Measurements from ENCODE around the gene NUP210L. TPM values are rescaled to one million over a fixed set of nuclear protein-coding genes. Genes with fewer than 3 reads are reported as not detected.

The NUP210L gene
- total RNA-seq, 4 donors from 2014 or later, result under 0.01 to 0.30 (median 0.21) TPM; not detected in 1

DNA sequence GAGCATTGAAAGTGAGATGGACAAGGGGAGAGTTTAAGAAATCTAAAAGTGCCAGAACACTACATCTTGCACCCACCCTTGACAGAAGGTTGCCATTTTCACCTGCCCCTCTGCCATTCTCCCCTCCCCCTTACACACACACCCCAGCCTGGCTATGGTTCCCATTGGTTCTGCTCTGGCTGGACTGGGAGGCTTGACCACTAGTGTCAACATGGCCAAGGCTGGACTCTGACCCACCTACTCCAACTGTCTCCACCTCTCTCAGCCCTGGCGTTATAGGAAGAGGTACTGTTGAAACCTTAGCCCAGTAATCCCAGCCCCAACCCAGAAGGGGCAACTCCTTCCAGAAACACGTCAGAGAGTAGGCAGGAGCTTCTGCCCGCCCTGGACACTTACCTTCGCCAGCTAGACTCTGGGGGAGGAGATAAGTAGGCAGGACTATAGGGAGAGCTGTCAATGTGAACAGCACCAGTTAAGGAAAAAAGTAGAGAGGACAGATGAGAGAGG is 201.0 kb downstream of the NUP210L start:
- Histone ChIP-seq H3K4me3 (no peak overlapping the region), H3K36me3 (peaks cover 0 to 59% (median 25%) of the 10 kb centered on the region in 3 donors), H3K9me3 (no peaks in the 10 kb centered on the region), H3K27ac (no peak overlapping the region), H3K27me3 (no peaks in the 10 kb centered on the region), H3K4me1 (peaks cover 0 to 38% (median 20%) of the 10 kb centered on the region in 4 donors)
- WGBS, 2 donors, result 69 to 85% methylated on average over 4 of the region's 4 CpGs
- TF ChIP-seq EP300 (IDR thresholded peaks at IDR 0.05) (no peak), POLR2A (IDR thresholded peaks at IDR 0.05) (no peak)
- TF ChIP-seq, protein P1, sequence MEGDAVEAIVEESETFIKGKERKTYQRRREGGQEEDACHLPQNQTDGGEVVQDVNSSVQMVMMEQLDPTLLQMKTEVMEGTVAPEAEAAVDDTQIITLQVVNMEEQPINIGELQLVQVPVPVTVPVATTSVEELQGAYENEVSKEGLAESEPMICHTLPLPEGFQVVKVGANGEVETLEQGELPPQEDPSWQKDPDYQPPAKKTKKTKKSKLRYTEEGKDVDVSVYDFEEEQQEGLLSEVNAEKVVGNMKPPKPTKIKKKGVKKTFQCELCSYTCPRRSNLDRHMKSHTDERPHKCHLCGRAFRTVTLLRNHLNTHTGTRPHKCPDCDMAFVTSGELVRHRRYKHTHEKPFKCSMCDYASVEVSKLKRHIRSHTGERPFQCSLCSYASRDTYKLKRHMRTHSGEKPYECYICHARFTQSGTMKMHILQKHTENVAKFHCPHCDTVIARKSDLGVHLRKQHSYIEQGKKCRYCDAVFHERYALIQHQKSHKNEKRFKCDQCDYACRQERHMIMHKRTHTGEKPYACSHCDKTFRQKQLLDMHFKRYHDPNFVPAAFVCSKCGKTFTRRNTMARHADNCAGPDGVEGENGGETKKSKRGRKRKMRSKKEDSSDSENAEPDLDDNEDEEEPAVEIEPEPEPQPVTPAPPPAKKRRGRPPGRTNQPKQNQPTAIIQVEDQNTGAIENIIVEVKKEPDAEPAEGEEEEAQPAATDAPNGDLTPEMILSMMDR (IDR thresholded peaks at IDR 0.05), result no peak
- DNase-seq (ENCODE audit: low spot score in 2 of 2), result no peak

DNA sequence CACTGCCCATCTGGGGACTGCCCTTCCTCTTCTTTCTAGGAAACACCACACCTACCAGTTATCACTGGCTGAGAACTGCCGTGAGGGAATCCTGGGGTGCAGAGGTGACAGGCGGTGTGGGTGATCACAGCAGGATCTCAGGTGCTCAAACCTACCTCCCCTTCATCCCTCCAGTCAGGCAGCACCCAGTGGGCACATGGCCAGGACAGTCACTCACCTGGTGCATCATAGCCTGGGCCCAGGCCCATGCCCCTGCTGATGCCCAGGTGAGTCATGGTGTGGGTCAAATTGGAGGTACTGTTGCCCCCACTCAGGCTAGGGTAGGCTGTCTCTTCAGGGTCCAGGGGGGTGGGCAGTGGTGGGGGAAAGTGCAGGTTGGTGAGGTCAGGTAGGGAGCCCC is 203.1 kb downstream of the NUP210L start:
- DNase-seq (ENCODE audit: low spot score in 2 of 2), result no peak
- Histone ChIP-seq H3K4me3 (no peak overlapping the region), H3K36me3 (peaks cover 3 to 75% (median 27%) of the 10 kb centered on the region in 3 donors), H3K27me3 (no peaks in the 10 kb centered on the region), H3K9me3 (no peaks in the 10 kb centered on the region), H3K4me1 (peaks cover 0 to 32% (median 14%) of the 10 kb centered on the region in 4 donors), H3K27ac (no peak overlapping the region)
- WGBS, 2 donors, result 85 to 90% methylated on average over 2 of the region's 2 CpGs
- TF ChIP-seq POLR2A (IDR thresholded peaks at IDR 0.05), result no peak
- TF ChIP-seq, protein P1 (IDR thresholded peaks at IDR 0.05), result no peak
- no peak for TF ChIP-seq EP300 (IDR thresholded peaks at IDR 0.05)

DNA sequence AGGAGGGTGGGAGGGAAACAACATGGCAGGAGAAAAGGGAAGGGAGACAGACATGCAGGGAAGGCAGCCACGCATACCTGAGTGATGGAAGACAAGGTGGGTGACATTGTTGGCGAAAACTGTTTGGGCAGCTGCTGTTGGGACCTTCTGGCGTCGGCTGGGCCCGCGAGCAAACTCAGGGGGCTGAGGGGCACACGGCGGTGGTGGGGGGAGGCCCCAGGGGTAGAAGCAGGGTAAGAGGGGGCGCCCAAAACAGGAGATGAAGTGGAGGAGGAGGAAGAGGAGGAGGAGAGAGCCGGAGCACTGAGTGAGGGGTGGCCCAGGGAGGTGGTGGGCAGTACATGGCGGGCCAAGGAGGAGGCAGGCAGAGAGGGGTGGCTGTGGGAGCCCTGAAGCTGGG is 203.7 kb downstream of the NUP210L start:
- peaks cover 3 to 75% (median 27%) of the 10 kb centered on the region in 3 donors for H3K36me3 ChIP-seq
- no peak overlapping the region for H3K4me3 ChIP-seq
- no peaks in the 10 kb centered on the region for H3K27me3 ChIP-seq
- TF ChIP-seq, protein P1 (IDR thresholded peaks at IDR 0.05), result no peak
- TF ChIP-seq POLR2A (IDR thresholded peaks at IDR 0.05) (no peak), EP300 (IDR thresholded peaks at IDR 0.05) (no peak)
- no peak overlapping the region for H3K27ac ChIP-seq
- H3K4me1 ChIP-seq, result peaks cover 0 to 28% (median 10%) of the 10 kb centered on the region in 4 donors
- H3K9me3 ChIP-seq, result no peaks in the 10 kb centered on the region
- no peak for DNase-seq (ENCODE audit: low spot score in 2 of 2)
- 95% methylated on average over 11 of the region's 11 CpGs for WGBS, 2 donors

DNA sequence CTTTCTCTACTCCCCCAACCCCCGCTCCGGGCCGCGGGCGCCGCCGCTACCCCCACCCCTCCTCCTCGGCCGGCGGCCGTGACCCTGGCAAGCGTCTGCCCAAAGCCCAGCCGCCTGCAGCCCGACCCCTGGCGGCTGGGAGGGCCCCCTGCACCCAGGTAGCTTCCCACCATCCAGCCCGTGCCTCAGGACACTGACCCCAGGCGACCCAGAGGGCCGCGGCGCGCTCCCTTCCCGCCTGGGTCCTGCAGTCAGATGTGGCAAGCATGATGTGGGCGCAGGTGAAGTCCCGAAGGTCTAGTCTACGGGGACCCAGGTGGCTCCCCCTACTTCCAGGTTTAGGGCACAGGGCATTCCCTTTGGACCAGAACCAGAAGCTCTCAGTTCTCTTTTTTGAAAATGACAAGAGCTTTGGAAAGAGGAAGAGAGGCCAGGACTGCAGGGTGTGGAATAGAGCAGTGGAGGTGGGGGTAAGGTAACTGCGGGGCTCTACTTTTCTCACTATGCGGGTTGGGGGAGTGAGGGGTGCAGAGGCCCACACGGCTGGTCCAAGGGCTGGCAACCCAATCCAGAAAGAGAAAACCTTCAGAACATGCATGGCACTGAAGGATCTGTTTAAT is 208.1 kb downstream of the NUP210L start, which contains the start of gene DENND4B:
TSS of gene DENND4B (minus strand) at position 97 of the 620 bp plus-strand sequence. CDS start 2,344 bp downstream, outside the sequence.
- H3K27ac ChIP-seq, result peak within 1 kb of the TSS; percentile 91 to 99 (median 96)
- H3K36me3 ChIP-seq, result peaks cover 3 to 57% (median 20%) of the 10 kb centered on the region in 3 donors
- 18 to 26% methylated on average over 8 to 14 of the region's 28 CpGs for WGBS, 2 donors
- H3K9me3 ChIP-seq, result no peaks in the 10 kb centered on the region
- H3K4me1 ChIP-seq, result peaks cover 0 to 29% (median 14%) of the 10 kb centered on the region in 4 donors
- peak; percentile 54 to 65 for DNase-seq (ENCODE audit: low spot score in 2 of 2)
- no peaks in the 10 kb centered on the region for H3K27me3 ChIP-seq
- TF ChIP-seq POLR2A (IDR thresholded peaks at IDR 0.05), result no peak
- TF ChIP-seq EP300 (IDR thresholded peaks at IDR 0.05), result peak in 1 of 2 donors; percentile 52
- TF ChIP-seq, protein P1 (IDR thresholded peaks at IDR 0.05), result peak; percentile 93 to 99 (median 99)
- peak within 1 kb of the TSS; percentile 65 to 94 (median 82) for H3K4me3 ChIP-seq

Measured in tibial nerve (tissue), 4 donors.